ENCODE results near the gene BRD3. TPM values are rescaled to one million over a fixed set of nuclear protein-coding genes. Genes with fewer than 3 reads are reported as not detected.

BRD3 gene
- total RNA-seq, 1 experiment from 2014 or later = 63.1 TPM

DNA sequence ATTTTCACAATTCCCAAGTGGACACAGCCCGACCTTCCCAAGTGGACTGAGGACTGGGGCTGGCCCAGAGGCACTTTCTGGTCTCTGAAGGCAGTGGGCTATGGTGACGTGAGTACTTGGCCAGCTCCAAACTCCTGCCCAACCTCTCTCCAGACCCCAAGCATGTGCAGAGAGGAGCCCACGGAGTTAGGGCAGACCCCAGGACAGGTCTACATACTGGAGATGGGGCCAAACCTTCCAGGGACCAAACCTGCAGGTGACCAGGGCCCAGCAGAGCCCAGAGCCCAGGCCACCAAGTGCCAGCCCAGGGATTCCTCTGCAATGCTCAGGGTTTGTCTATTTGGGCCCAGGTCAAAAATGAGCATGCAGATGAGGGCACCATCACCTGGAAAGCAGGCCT, 15.3 kb downstream of the BRD3 start:
- H3K4ac ChIP-seq (ENCODE audit: low read depth, low read length) = no peak overlapping the region
- H3K79me1 ChIP-seq (ENCODE audit: insufficient read depth, low read depth, low read length, poor library complexity, severe bottlenecking) = no peaks in the 10 kb centered on the region
- no peak overlapping the region for H3K4me3 Mint-ChIP-seq
- no peak overlapping the region for H2BK20ac ChIP-seq (ENCODE audit: low read depth, low read length, poor library complexity, severe bottlenecking)
- no peaks in the 10 kb centered on the region for H3K23me2 ChIP-seq (ENCODE audit: insufficient read length, low read depth, low read length, poor library complexity, severe bottlenecking)
- no peak overlapping the region for H3K14ac ChIP-seq (ENCODE audit: insufficient read depth, low read length)
- no peak for DNase-seq
- H4K5ac ChIP-seq (ENCODE audit: insufficient read length, low read depth, low read length) = no peak overlapping the region
- H3K4me1 ChIP-seq (ENCODE audit: insufficient read depth, low read length) = no peaks in the 10 kb centered on the region
- no peaks in the 10 kb centered on the region for H3K27me3 Mint-ChIP-seq (ENCODE audit: low read depth)
- no CpG with 5 or more reads among the region's 3 CpGs for WGBS (ENCODE audit: extremely low coverage, insufficient read length, low lambda C conversion rate)
- no peaks in the 10 kb centered on the region for H3K9me3 ChIP-seq (ENCODE audit: control insufficient read depth, low read depth, low read length)
- H3K36me3 Mint-ChIP-seq (ENCODE audit: insufficient read depth in 1 of 3, low read depth in 3 of 3) = peaks cover 17 to 53% (median 51%) of the 10 kb centered on the region in 3 experiments; a peak in 6 of 7 replicates
- H3K4me2 ChIP-seq (ENCODE audit: insufficient read depth, insufficient read length, low read length) = no peak overlapping the region
- no peak overlapping the region for H3T11ph ChIP-seq (ENCODE audit: low read length)
- H3K9ac ChIP-seq (ENCODE audit: extremely low read depth, insufficient read length, low read length) = no peak overlapping the region
- H2BK5ac ChIP-seq (ENCODE audit: insufficient read length, low read length) = no peak overlapping the region
- no peak overlapping the region for H2AFZ ChIP-seq (ENCODE audit: low read length)
- no peak overlapping the region for H3K23ac ChIP-seq (ENCODE audit: insufficient read length, low read depth, low read length)
- H3K27ac ChIP-seq (ENCODE audit: insufficient read length, low read depth, low read length) = no peak overlapping the region
- no peaks in the 10 kb centered on the region for H4K20me1 ChIP-seq (ENCODE audit: control insufficient read depth, insufficient read depth, insufficient read length)
- H2BK12ac ChIP-seq (ENCODE audit: insufficient read length, low read depth, low read length) = no peak overlapping the region
- no peak overlapping the region for H4K8ac ChIP-seq (replicated peaks; ENCODE audit: insufficient read length, low read depth, low read length)
- no peak overlapping the region for H2BK15ac ChIP-seq (ENCODE audit: low read depth, low read length)
- no peak overlapping the region for H2AK5ac ChIP-seq (ENCODE audit: insufficient read length, low read length)
- H3K27me3 ChIP-seq (ENCODE audit: insufficient read depth, low read length) = no peaks in the 10 kb centered on the region
- no peak overlapping the region for H3K18ac ChIP-seq (ENCODE audit: insufficient read length, low read depth, low read length)
- no peaks in the 10 kb centered on the region for H3K9me3 Mint-ChIP-seq
- peaks cover 20% of the 10 kb centered on the region; the same call in 1 of the 2 replicates for H3K79me2 ChIP-seq (ENCODE audit: insufficient read depth, low read length)
- H2BK120ac ChIP-seq (ENCODE audit: low read depth, low read length, poor library complexity, severe bottlenecking) = no peak overlapping the region
- H3K4me1 Mint-ChIP-seq = peaks cover 4 to 12% of the 10 kb centered on the region in 2 experiments
- H4K91ac ChIP-seq (ENCODE audit: insufficient read length, low read depth, low read length) = no peak overlapping the region
- TF ChIP-seq, protein P1, sequence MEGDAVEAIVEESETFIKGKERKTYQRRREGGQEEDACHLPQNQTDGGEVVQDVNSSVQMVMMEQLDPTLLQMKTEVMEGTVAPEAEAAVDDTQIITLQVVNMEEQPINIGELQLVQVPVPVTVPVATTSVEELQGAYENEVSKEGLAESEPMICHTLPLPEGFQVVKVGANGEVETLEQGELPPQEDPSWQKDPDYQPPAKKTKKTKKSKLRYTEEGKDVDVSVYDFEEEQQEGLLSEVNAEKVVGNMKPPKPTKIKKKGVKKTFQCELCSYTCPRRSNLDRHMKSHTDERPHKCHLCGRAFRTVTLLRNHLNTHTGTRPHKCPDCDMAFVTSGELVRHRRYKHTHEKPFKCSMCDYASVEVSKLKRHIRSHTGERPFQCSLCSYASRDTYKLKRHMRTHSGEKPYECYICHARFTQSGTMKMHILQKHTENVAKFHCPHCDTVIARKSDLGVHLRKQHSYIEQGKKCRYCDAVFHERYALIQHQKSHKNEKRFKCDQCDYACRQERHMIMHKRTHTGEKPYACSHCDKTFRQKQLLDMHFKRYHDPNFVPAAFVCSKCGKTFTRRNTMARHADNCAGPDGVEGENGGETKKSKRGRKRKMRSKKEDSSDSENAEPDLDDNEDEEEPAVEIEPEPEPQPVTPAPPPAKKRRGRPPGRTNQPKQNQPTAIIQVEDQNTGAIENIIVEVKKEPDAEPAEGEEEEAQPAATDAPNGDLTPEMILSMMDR (conservative IDR thresholded peaks at IDR 0.05) = no peak
- 0 out of 7 replicates have a peak overlapping the region, but pooled peaks of 1 of the 3 experiments have one; percentile 18 for H3K27ac Mint-ChIP-seq
- H3K56ac ChIP-seq (ENCODE audit: insufficient read length, low read depth, low read length) = no peak overlapping the region

All from H9 (cell line).